Measurements from ENCODE around the gene RPF1.
A peak's percentile ranks its signal among the peaks of the same experiment; 100 is the strongest.

RPF1 gene

DNA sequence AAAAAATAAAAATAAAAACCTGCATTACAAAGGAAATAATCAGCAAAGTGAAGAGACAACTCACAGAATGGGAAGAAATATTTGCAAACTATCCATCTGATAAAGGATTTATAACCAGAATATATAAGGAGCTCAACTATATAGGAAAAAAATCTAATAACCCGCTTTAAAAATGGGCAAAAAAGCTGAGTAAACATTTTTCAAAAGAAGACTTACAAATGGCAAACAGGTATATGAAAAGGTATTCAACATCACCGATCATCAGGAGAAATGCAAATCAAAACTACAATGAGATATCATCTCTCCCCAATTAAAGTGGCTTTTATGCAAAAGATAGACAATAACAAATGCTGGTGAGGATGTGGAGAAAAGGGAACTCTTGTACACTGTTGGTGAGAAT, 31.1 kb downstream of the RPF1 start (continued):
- TF ChIP-seq ZNF311 (tag by site-specific recombination; IDR thresholded peaks at IDR 0.05; ENCODE audit: borderline replicate concordance): no peak
- TF ChIP-seq, protein P1, sequence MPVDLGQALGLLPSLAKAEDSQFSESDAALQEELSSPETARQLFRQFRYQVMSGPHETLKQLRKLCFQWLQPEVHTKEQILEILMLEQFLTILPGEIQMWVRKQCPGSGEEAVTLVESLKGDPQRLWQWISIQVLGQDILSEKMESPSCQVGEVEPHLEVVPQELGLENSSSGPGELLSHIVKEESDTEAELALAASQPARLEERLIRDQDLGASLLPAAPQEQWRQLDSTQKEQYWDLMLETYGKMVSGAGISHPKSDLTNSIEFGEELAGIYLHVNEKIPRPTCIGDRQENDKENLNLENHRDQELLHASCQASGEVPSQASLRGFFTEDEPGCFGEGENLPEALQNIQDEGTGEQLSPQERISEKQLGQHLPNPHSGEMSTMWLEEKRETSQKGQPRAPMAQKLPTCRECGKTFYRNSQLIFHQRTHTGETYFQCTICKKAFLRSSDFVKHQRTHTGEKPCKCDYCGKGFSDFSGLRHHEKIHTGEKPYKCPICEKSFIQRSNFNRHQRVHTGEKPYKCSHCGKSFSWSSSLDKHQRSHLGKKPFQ (tag by site-specific recombination; IDR thresholded peaks at IDR 0.05): no peak
- TF ChIP-seq PRDM1 (tag by site-specific recombination; IDR thresholded peaks at IDR 0.05): no peak
- TF ChIP-seq MYNN (tag by site-specific recombination; IDR thresholded peaks at IDR 0.05; ENCODE audit: borderline replicate concordance): no peak

DNA sequence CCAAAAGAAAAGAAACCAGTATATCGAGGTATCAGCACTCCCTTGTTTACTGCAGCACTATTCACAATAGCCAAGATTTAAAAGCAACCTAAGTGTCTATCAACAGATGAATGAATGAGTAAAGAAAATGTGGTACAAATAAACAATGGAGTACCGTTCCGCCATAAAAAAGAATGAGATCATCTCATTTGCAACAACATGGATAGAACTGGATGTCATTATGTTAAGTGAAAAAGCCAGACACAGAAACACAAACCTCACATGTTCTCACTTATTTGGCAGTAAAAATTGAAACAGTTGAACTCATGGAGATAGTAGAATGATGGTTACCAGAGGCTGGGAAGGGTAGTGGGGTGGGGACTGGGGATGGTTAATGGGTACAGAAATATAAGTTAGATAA, 31.6 kb downstream of the RPF1 start:
- POLR2A ChIA-PET: no interaction called here
- TF ChIP-seq ZNF391 (tag by site-specific recombination; IDR thresholded peaks at IDR 0.05; ENCODE audit: borderline replicate concordance, low read depth) (no peak), ZNF221 (tag by site-specific recombination; IDR thresholded peaks at IDR 0.05; ENCODE audit: borderline replicate concordance) (0 out of 2 replicates have a peak, but pooled peaks have one; percentile 38), ZXDB (tag by site-specific recombination; IDR thresholded peaks at IDR 0.05) (peak; percentile 64), ZNF626 (tag by site-specific recombination; IDR thresholded peaks at IDR 0.05) (no peak), FEZF1 (tag by site-specific recombination; IDR thresholded peaks at IDR 0.05) (peak; percentile 21), ZNF549 (tag by site-specific recombination; IDR thresholded peaks at IDR 0.05) (peak; percentile 60; the same call in 1 of the 2 replicates), ZBTB17 (tag by site-specific recombination; IDR thresholded peaks at IDR 0.05) (peak; percentile 72), IKZF3 (tag by site-specific recombination; IDR thresholded peaks at IDR 0.05) (no peak), ZNF223 (tag by site-specific recombination; IDR thresholded peaks at IDR 0.05) (no peak), ZSCAN4 (tag by site-specific recombination; IDR thresholded peaks at IDR 0.05) (no peak), ZBTB49 (tag by site-specific recombination; IDR thresholded peaks at IDR 0.05; ENCODE audit: low read depth) (no peak), ZNF580 (tag by site-specific recombination; IDR thresholded peaks at IDR 0.05) (peak; percentile 80), ZNF518A (tag by site-specific recombination; conservative IDR thresholded peaks at IDR 0.05; ENCODE audit: low read depth) (no peak), KLF7 (tag by site-specific recombination; IDR thresholded peaks at IDR 0.05; ENCODE audit: borderline replicate concordance) (no peak), ZFHX2 (tag by site-specific recombination; conservative IDR thresholded peaks at IDR 0.05) (no peak), ZNF747 (tag by site-specific recombination; IDR thresholded peaks at IDR 0.05) (no peak), ZNF843 (tag by site-specific recombination; IDR thresholded peaks at IDR 0.05) (peak; percentile 69; the same call in 1 of the 2 replicates), KLF10 (tag by site-specific recombination; IDR thresholded peaks at IDR 0.05) (0 out of 2 replicates have a peak, but pooled peaks have one; percentile 20), BCL11A (tag by site-specific recombination; IDR thresholded peaks at IDR 0.05; ENCODE audit: low read depth) (peak; percentile 80), ZNF600 (tag by site-specific recombination; IDR thresholded peaks at IDR 0.05) (peak; percentile 26; the same call in 1 of the 2 replicates)
- TF ChIP-seq, protein P2, sequence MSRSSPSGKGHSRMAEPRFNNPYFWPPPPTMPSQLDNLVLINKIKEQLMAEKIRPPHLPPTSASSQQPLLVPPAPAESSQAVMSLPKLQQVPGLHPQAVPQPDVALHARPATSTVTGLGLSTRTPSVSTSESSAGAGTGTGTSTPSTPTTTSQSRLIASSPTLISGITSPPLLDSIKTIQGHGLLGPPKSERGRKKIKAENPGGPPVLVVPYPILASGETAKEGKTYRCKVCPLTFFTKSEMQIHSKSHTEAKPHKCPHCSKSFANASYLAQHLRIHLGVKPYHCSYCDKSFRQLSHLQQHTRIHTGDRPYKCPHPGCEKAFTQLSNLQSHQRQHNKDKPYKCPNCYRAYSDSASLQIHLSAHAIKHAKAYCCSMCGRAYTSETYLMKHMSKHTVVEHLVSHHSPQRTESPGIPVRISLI (tag by site-specific recombination; IDR thresholded peaks at IDR 0.05): peak; percentile 57; the same call in 1 of the 2 replicates

More for the DNA sequence above, 31.6 kb downstream of the RPF1 start:
- no peaks in the 10 kb centered on the region for H3K4me1 ChIP-seq (ENCODE audit: control insufficient read depth, insufficient read depth, low read length)
- CTCF ChIA-PET: no interaction called here
- no peaks in the 10 kb centered on the region for H3K9me3 ChIP-seq (ENCODE audit: control insufficient read depth, insufficient read depth, low read depth, low read length)
- H3K36me3 ChIP-seq (ENCODE audit: control insufficient read depth in 2 of 2, insufficient read depth in 1 of 2, low read length in 2 of 2): no peaks in the 10 kb centered on the region
- H3K27ac ChIP-seq (ENCODE audit: extremely low read depth, low read depth, low read length): no peak overlapping the region
- H3K4me3 ChIP-seq (ENCODE audit: low read depth, low read length): no peak overlapping the region
